Gastrocnemius medialis (tissue), 4 donors: ENCODE measurements around the gene MYH10. TPM values are rescaled to one million over a fixed set of nuclear protein-coding genes. Genes with fewer than 3 reads are reported as not detected.
A peak's percentile ranks its signal among the peaks of the same experiment; 100 is the strongest.

Source experiments
- ATAC-seq, 2 donors: fragments of 150-250 bp; one replicate each; pipeline ENCODE4 v1.9.1; 2016
- DNase-seq, 2 donors: peaks; one replicate each; pipeline ENCODE4 v3.0.0-alpha.2; 2019
- H3K27ac ChIP-seq, 4 donors: fragments of 200-600 bp; sonication (generic); 1 replicate in 1 of 4; 2 replicates in 3 of 4; pipeline ENCODE4 v1.5.1; 2016 to 2018; ENCODE audit warnings: mild to moderate bottlenecking in 2 of 4, moderate library complexity in 1 of 4
- H3K27me3 ChIP-seq, 3 donors: fragments of 200-600 bp; sonication (generic) in 2 of 3; 1 replicate in 1 of 3; 2 replicates in 2 of 3; pipeline versions ENCODE4 v1.5.1 to v1.6.0; 2016 to 2019; ENCODE audit warnings: mild to moderate bottlenecking in 1 of 3, moderate library complexity in 1 of 3
- H3K36me3 ChIP-seq, 2 donors: fragments of 200-600 bp; sonication (generic) in 1 of 2; one replicate each; pipeline ENCODE4 v1.5.1; 2017 to 2018
- H3K4me1 ChIP-seq, 2 donors: fragments of 200-600 bp; sonication (generic) in 1 of 2; one replicate each; pipeline ENCODE4 v1.5.1; 2016 to 2017; ENCODE audit warnings: mild to moderate bottlenecking in 2 of 2
- H3K4me3 ChIP-seq, 4 donors: fragments of 200-600 bp; sonication (generic) in 3 of 4; 1 replicate in 1 of 4; 2 replicates in 3 of 4; pipeline ENCODE4 v1.5.1; 2016 to 2019; ENCODE audit warnings: mild to moderate bottlenecking in 2 of 4
- H3K9me3 ChIP-seq, 3 donors: fragments of 200-600 bp; sonication (generic) in 2 of 3; 1 replicate in 1 of 3; 2 replicates in 2 of 3; pipeline ENCODE4 v1.5.1; 2016 to 2019
- POLR2A ChIP-seq, 2 donors: fragments of 450-650 bp; IDR thresholded peaks; one replicate each; pipeline ENCODE4 v1.6.1; 2017; ENCODE audit warnings: antibody characterized with exemption in 2 of 2, mild to moderate bottlenecking in 2 of 2, moderate library complexity in 2 of 2
- in situ Hi-C, 4 donors: fragments of 200-750 bp; cut with MboI; loops; one replicate each; pipeline versions ENCODE4 v1.15.0 to v1.8.0; 2017; ENCODE audit warnings: low sequenced_read_pairs in 4 of 4
- intact Hi-C: fragments of 100-400 bp; cut with DNase I; formaldehyde crosslinking; loops from one replicate; pipeline ENCODE4 v1.15.1; 2023; ENCODE audit warnings: low total_unique reads
- total RNA-seq, 4 donors: library from RNA; depleted of rRNA; stranded (reverse); fragments of >200 nt; gene quantifications; one replicate each; pipeline versions ENCODE4 v1.1.0 to v1.2.3, GENCODE V29; 2016
- TF ChIP-seq, protein P1 (sequence below), 5 experiments: fragments of 450-650 bp in 3 of 5; fragments of 200-600 bp in 2 of 5; sonication (generic) in 2 of 5; IDR thresholded peaks in 4 of 5; conservative IDR thresholded peaks in 1 of 5; 1 replicate in 4 of 5; 2 replicates in 1 of 5; pipeline ENCODE4 v1.5.1; 2016 to 2019; ENCODE audit warnings: antibody characterized with exemption in 5 of 5, mild to moderate bottlenecking in 3 of 5, moderate library complexity in 3 of 5

Gene MYH10
- total RNA-seq, 4 donors from 2014 or later, result 2.5 to 10.6 (median 4.1) TPM

DNA sequence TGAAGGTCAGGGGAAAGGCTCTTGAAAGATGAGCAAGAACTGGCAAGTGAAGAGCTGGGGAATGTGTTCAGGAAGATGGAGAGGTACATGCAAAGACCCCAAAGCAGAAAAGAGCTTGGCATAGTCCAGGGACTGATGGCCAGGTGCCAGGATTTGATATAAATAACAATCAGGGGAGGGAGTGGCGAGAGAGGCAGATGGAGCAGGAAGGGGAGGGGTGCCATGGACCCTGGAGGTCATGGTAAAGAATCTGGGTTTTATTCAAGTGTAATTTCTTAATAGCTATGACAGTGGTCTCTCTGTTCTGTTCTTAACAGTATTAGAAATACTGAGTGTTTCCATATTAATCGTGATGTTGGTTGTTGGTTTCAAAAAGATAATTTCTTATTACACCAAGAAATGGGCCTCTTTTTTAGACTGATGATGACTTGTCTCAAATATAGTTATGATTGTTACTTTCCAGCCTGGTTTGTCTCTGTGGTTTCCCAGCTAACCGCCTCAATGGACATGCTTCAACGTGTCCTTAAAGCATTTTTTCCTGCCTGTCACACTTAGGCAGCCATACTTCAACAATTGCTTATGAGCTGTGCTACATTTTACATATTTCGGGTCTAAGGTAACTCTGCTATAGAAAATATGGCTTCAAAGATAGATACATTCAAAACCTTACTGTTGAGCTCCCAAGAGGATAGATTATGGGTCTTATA is 49.4 kb downstream of the MYH10 start:
- in situ Hi-C loops (loop anchor here in 2 of 4 donors (25.0 kb wide), 1 partner anchor 156 kb away; the partner anchor contains the start of gene CCDC42 (in 2 of the 2)), intact Hi-C loops (no loop called here)
- H3K4me3 ChIP-seq, result no peak overlapping the region
- no peaks in the 10 kb centered on the region for H3K36me3 ChIP-seq
- ATAC-seq (no peak), DNase-seq (no peak)
- H3K27me3 ChIP-seq, result no peaks in the 10 kb centered on the region
- no peak for TF ChIP-seq POLR2A (IDR thresholded peaks at IDR 0.05)
- TF ChIP-seq, protein P1, sequence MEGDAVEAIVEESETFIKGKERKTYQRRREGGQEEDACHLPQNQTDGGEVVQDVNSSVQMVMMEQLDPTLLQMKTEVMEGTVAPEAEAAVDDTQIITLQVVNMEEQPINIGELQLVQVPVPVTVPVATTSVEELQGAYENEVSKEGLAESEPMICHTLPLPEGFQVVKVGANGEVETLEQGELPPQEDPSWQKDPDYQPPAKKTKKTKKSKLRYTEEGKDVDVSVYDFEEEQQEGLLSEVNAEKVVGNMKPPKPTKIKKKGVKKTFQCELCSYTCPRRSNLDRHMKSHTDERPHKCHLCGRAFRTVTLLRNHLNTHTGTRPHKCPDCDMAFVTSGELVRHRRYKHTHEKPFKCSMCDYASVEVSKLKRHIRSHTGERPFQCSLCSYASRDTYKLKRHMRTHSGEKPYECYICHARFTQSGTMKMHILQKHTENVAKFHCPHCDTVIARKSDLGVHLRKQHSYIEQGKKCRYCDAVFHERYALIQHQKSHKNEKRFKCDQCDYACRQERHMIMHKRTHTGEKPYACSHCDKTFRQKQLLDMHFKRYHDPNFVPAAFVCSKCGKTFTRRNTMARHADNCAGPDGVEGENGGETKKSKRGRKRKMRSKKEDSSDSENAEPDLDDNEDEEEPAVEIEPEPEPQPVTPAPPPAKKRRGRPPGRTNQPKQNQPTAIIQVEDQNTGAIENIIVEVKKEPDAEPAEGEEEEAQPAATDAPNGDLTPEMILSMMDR (IDR thresholded peaks at IDR 0.05 in 4 of 5, conservative IDR thresholded peaks at IDR 0.05 in 1 of 5), result no peak
- H3K4me1 ChIP-seq, result no peaks in the 10 kb centered on the region
- no peak overlapping the region for H3K27ac ChIP-seq
- H3K9me3 ChIP-seq, result no peaks in the 10 kb centered on the region

GRCh38 chr17:8577868-8578267 is 52.7 kb downstream of the MYH10 start:
- no peak for TF ChIP-seq POLR2A (IDR thresholded peaks at IDR 0.05)
- TF ChIP-seq, protein P1 (IDR thresholded peaks at IDR 0.05 in 4 of 5, conservative IDR thresholded peaks at IDR 0.05 in 1 of 5), result no peak
- ATAC-seq (no peak), DNase-seq (no peak)

GRCh38 chr17:8576559-8577294 is 53.8 kb downstream of the MYH10 start:
- TF ChIP-seq, protein P1 (IDR thresholded peaks at IDR 0.05 in 4 of 5, conservative IDR thresholded peaks at IDR 0.05 in 1 of 5), result no peak
- no peak for TF ChIP-seq POLR2A (IDR thresholded peaks at IDR 0.05)
- ATAC-seq (no peak), DNase-seq (no peak)
- intact Hi-C loops, result loop anchor here (10.0 kb wide), 1 partner anchor 168 kb away; the partner anchor contains the start of gene CCDC42
- H3K9me3 ChIP-seq, result no peaks in the 10 kb centered on the region
- in situ Hi-C loops, result loop anchor here in 3 of 4 donors (10.0 to 25.0 kb wide), 2 partner anchors 161 to 168 kb away; partner anchors contain the start of gene CCDC42 (in 3 of the 3)
- no peaks in the 10 kb centered on the region for H3K36me3 ChIP-seq
- H3K4me3 ChIP-seq, result no peak overlapping the region
- H3K27ac ChIP-seq, result no peak overlapping the region
- H3K27me3 ChIP-seq, result no peaks in the 10 kb centered on the region
- H3K4me1 ChIP-seq, result no peaks in the 10 kb centered on the region

More at GRCh38 chr17:8577868-8578267, 52.7 kb downstream of the MYH10 start:
- Histone ChIP-seq H3K4me3 (no peak overlapping the region), H3K4me1 (no peaks in the 10 kb centered on the region), H3K9me3 (no peaks in the 10 kb centered on the region), H3K27ac (no peak overlapping the region), H3K27me3 (no peaks in the 10 kb centered on the region), H3K36me3 (no peaks in the 10 kb centered on the region)
- in situ Hi-C loops (loop anchor here in 3 of 4 donors (10.0 to 25.0 kb wide), 2 partner anchors 159 to 167 kb away; partner anchors contain the start of gene CCDC42 (in 3 of the 3)), intact Hi-C loops (loop anchor here (10.0 kb wide), 1 partner anchor 167 kb away; the partner anchor contains the start of gene CCDC42)

GRCh38 chr17:8574687-8575086 is 55.8 kb downstream of the MYH10 start:
- no peak for TF ChIP-seq POLR2A (IDR thresholded peaks at IDR 0.05)
- TF ChIP-seq, protein P1 (IDR thresholded peaks at IDR 0.05 in 4 of 5, conservative IDR thresholded peaks at IDR 0.05 in 1 of 5), result peak in 4 of 5 experiments; percentile 15 to 32 (median 30)
- DNase-seq (no peak), ATAC-seq (no peak)
- Histone ChIP-seq H3K9me3 (no peaks in the 10 kb centered on the region), H3K36me3 (no peaks in the 10 kb centered on the region), H3K4me1 (no peaks in the 10 kb centered on the region), H3K4me3 (no peak overlapping the region), H3K27ac (no peak overlapping the region), H3K27me3 (no peaks in the 10 kb centered on the region)
- intact Hi-C loops, result loop anchor here (10.0 kb wide), 1 partner anchor 170 kb away; the partner anchor contains the start of gene CCDC42
- in situ Hi-C loops, result loop anchor here in 3 of 4 donors (10.0 to 25.0 kb wide), 2 partner anchors 163 to 170 kb away; partner anchors contain the start of gene CCDC42 (in 3 of the 3)
